Camera-type eye (tissue), 1 donor: ENCODE data around the gene ADGRG6. TPM values are rescaled to one million over a fixed set of nuclear protein-coding genes. Genes with fewer than 3 reads are reported as not detected.

ENCODE experiments used
- total RNA-seq: library from RNA; depleted of rRNA; stranded (reverse); fragments of >200 nt; gene quantifications from one replicate; pipeline ENCODE4 v1.2.3, GENCODE V29; 2014

The ADGRG6 gene
- 23.6 TPM for total RNA-seq

DNA sequence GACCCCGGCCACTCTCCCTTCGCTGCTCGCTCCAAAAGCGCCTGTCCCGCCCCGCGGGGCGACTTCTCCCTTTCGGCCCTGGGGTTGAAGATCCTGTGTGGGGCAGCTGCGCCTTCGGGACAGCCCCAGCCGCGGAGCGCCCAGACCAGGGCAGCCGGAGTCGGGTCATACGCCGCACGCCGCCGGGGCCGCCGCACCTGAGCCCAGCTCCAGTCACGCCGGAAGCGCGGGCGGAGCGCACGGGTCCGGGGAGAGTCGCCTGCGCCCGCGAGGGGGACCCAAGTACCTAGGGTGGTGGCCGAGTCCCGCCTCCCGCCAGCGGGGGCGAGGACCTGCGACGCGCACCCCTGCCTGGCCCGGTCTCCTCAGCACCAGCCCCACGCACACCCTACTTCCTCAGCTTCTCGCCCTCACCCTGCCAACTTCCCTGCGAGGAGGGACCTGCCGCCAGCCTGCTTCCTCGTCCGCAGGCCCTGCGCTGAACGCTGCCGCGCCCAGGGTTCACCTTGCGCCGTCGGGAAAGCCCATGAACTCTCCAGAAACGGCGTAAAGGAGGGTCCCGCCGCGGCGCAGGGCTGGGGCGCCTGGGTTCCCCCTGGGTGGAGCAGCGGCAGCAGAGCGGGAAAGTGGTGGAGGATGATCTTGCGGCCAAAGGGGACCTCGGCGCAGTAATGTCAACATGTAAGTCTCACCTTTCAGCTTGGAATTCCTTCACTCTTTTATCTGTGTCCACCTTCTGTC, at the start of gene ADGRG6:
Gene ADGRG6 (plus strand): TSS at position 357 of the 741 bp plus-strand sequence. CDS start 323 bp downstream, at position 680.

Other genes starting within 250 kb of the ADGRG6 start
- gene GJE1, start 169.1 kb upstream of the ADGRG6 start, total RNA-seq, result not detected
- gene NMBR, start 154.9 kb upstream of the ADGRG6 start, total RNA-seq, result 0.71 TPM
- 90.5 TPM for gene VTA1, start 154.7 kb upstream of the ADGRG6 start, total RNA-seq